Natural killer cell (primary cell): Measurements from ENCODE around the gene IFNL2. TPM values are rescaled to one million over a fixed set of nuclear protein-coding genes. Genes with fewer than 3 reads are reported as not detected.

Source experiments
- ATAC-seq, 3 donors: fragments of 150-1000 bp in 2 of 3; fragments of 200-7000 bp in 1 of 3; cut with Tn5 transposase; 1 replicate in 1 of 3; 2 replicates in 2 of 3; pipeline ENCODE4 v1.10.0; 2021; ENCODE audit warnings: mild to moderate bottlenecking in 2 of 3, moderate library complexity in 2 of 3
- DNase-seq, 2 donors: peaks; one replicate each; pipeline versions ENCODE4 v3.0.0 to v3.0.0-alpha.2; 2013 to 2021; ENCODE audit warnings: mixed read lengths in 1 of 2
- H3K27ac ChIP-seq: one replicate; pipeline ENCODE4 v1.5.1; 2013; ENCODE audit warnings: mild to moderate bottlenecking, low read length
- H3K27me3 ChIP-seq: one replicate; pipeline ENCODE4 v1.6.1; 2013; ENCODE audit warnings: low read length; ENCODE audit not compliant: control insufficient read depth, insufficient read depth
- H3K36me3 ChIP-seq: one replicate; pipeline ENCODE4 v1.6.1; 2013; ENCODE audit warnings: low read length; ENCODE audit not compliant: control insufficient read depth, insufficient read depth
- H3K4me1 ChIP-seq: one replicate; pipeline ENCODE4 v1.6.1; 2013; ENCODE audit warnings: low read length; ENCODE audit not compliant: control insufficient read depth, insufficient read depth
- H3K4me3 ChIP-seq: one replicate; pipeline ENCODE4 v1.5.1; 2013; ENCODE audit warnings: low read length
- H3K9me3 ChIP-seq: one replicate; pipeline ENCODE4 v1.6.1; 2013; ENCODE audit warnings: low read length; ENCODE audit not compliant: control insufficient read depth, insufficient read depth
- H3K27ac Mint-ChIP-seq, 2 donors: one replicate each; pipeline ENCODE4 v1.8.0; 2022; ENCODE audit warnings: mild to moderate bottlenecking in 2 of 2, mixed read lengths in 2 of 2, moderate library complexity in 1 of 2
- H3K27me3 Mint-ChIP-seq, 2 donors: one replicate each; pipeline ENCODE4 v1.8.0; 2022; ENCODE audit warnings: low read depth in 2 of 2, mixed read lengths in 2 of 2
- H3K36me3 Mint-ChIP-seq: one replicate; pipeline ENCODE4 v1.8.0; 2022; ENCODE audit warnings: mixed read lengths
- H3K4me1 Mint-ChIP-seq, 2 donors: one replicate each; pipeline ENCODE4 v1.8.0; 2022; ENCODE audit warnings: mixed read lengths in 2 of 2
- H3K4me3 Mint-ChIP-seq: one replicate; pipeline ENCODE4 v1.8.0; 2022; ENCODE audit warnings: mild to moderate bottlenecking, moderate library complexity, mixed read lengths
- H3K9me3 Mint-ChIP-seq, 2 donors: one replicate each; pipeline ENCODE4 v1.8.0; 2022; ENCODE audit warnings: mixed read lengths in 2 of 2
- WGBS: methylation state at CpG from one replicate; pipeline ENCODE4 v1.1.7; 2013; ENCODE audit warnings: missing lambda C conversion rate; ENCODE audit not compliant: insufficient coverage; 5-methylcytosine and 5-hydroxymethylcytosine counted together
- intact Hi-C: fragments of 100-400 bp; cut with micrococcal nuclease; formaldehyde crosslinking; loops from one replicate; pipeline ENCODE4 v1.14.2; 2022
- total RNA-seq, 4 donors: library from RNA; stranded (reverse); fragments of 120-200 nt in 1 of 4; gene quantifications; one replicate each; pipeline versions ENCODE4 v1.2.3 to v1.2.4, GENCODE V29; 2013 to 2022
- TF ChIP-seq, protein P1 (sequence below): fragments of 200-600 bp; IDR thresholded peaks from one replicate; pipeline ENCODE4 v1.8.0; 2022; ENCODE audit warnings: antibody characterized with exemption

Gene IFNL2
- total RNA-seq, 3 donors from 2014 or later (not counting 1 experiment from before 2014, with no cell fraction given), result not detected

DNA sequence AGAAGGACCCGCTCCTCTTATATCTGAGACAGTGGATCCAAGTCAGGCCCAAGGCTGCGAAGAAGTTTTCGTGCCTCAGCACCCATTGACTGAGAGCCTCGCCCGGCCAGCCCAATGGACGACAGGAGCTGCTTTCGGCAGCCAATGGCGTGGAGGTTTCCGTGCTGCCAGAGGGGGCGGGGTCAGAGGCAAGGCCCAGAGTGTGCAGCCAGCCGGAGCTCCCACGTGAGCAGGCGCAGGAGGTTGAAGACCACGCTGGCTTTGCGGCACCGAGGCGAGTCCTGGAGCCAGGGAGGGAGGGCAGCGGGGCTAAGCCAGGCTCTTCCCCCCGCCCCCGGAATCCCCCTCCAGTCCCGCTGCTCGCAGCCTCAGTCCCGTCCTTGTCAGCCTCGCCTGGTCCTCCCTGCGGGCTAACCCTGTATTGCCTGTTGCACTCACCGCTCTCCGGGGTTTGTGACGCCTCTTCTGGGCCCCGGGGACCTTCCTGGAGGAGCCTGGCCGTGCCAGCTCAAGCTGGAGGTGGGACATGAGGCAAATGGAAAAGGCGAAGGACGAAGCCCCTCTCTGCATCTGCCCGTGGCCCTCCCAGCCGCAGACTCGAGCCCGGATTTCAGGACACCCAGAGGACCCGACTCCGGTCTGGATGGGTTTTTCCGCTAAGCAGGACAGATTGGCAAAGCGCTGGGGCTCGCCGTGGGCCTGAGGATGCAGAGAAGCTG, 21.1 kb upstream of the IFNL2 start:
- DNase-seq (peak in 1 of 2 donors; percentile 58), ATAC-seq (peak in 1 of 3 donors; percentile 70)
- Mint-ChIP-seq H3K36me3 (no peaks in the 10 kb centered on the region), H3K4me1 (no peaks in the 10 kb centered on the region), H3K27ac (no peak overlapping the region), H3K4me3 (peak overlapping the region; percentile 45), H3K9me3 (no peaks in the 10 kb centered on the region), H3K27me3 (peaks cover 12 to 13% of the 10 kb centered on the region in 2 donors)
- H3K36me3 ChIP-seq, result no peaks in the 10 kb centered on the region
- H3K4me1 ChIP-seq, result peaks cover 14% of the 10 kb centered on the region
- H3K27ac ChIP-seq, result no peak overlapping the region
- intact Hi-C loops, result no loop called here
- no peak overlapping the region for H3K4me3 ChIP-seq
- WGBS, result 54% methylated on average over 42 of the region's 42 CpGs
- peaks cover 17% of the 10 kb centered on the region for H3K27me3 ChIP-seq
- TF ChIP-seq, protein P1, sequence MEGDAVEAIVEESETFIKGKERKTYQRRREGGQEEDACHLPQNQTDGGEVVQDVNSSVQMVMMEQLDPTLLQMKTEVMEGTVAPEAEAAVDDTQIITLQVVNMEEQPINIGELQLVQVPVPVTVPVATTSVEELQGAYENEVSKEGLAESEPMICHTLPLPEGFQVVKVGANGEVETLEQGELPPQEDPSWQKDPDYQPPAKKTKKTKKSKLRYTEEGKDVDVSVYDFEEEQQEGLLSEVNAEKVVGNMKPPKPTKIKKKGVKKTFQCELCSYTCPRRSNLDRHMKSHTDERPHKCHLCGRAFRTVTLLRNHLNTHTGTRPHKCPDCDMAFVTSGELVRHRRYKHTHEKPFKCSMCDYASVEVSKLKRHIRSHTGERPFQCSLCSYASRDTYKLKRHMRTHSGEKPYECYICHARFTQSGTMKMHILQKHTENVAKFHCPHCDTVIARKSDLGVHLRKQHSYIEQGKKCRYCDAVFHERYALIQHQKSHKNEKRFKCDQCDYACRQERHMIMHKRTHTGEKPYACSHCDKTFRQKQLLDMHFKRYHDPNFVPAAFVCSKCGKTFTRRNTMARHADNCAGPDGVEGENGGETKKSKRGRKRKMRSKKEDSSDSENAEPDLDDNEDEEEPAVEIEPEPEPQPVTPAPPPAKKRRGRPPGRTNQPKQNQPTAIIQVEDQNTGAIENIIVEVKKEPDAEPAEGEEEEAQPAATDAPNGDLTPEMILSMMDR, result no peak
- no peaks in the 10 kb centered on the region for H3K9me3 ChIP-seq

DNA sequence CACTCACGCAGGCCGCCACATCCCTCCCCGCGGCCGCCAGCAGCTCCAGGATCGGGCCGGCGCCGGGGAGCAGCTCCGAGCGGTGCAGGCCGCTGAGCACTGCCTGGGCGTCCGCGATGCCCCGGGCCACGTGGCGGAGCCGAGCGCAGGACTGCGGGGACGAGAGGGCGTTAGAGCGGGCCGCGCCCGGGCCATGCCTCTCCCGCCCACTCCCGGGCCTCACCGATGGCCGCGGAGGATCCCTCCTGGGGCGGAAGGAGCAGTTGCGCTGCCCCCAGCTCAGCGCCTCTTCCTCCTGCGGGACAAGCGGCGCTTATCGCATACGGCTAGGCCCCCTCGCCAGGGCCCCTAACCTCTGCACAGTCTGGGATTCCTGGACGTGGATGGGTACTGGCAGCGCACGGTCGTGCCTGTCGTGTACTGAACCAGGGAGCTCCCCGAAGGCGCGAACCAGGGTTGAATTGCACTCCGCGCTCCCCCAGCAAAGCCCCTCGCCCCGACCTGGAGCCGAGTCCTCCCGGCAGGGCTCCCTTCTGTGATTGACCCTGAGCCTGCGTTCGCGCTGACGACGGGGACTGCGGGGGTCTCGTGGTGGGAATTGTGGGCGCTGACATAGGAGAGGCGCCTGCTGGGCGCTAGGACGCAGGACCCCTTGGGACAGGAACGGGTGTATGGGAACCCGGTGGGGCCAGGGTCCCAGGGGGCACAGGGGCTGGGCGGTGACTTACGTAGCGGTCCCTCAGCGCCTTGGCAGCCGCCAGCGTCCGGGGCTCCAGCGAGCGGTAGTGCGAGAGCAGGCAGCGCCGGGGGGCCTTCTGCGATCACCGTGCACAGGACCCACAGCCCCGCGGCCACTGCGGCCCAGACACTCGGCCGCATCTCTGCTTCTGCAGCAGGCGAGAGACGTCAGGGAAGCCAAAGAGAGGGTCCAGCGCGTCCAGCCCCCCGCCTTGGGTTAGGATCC, 20.2 kb upstream of the IFNL2 start:
- peak; percentile 21 to 64 (median 51) for ATAC-seq
- H3K27ac Mint-ChIP-seq, result no peak overlapping the region
- Histone ChIP-seq H3K27me3 (peaks cover 17% of the 10 kb centered on the region), H3K4me1 (peaks cover 14% of the 10 kb centered on the region), H3K27ac (no peak overlapping the region), H3K36me3 (no peaks in the 10 kb centered on the region), H3K4me3 (no peak overlapping the region), H3K9me3 (no peaks in the 10 kb centered on the region)
- DNase-seq, result peak in 1 of 2 donors; percentile 27
- H3K4me1 Mint-ChIP-seq, result no peaks in the 10 kb centered on the region
- H3K4me3 Mint-ChIP-seq, result no peak overlapping the region
- 53% methylated on average over 92 of the region's 92 CpGs for WGBS
- H3K27me3 Mint-ChIP-seq, result peaks cover 12 to 13% of the 10 kb centered on the region in 2 donors
- H3K9me3 Mint-ChIP-seq, result no peaks in the 10 kb centered on the region
- TF ChIP-seq, protein P1, result no peak
- intact Hi-C loops, result no loop called here
- H3K36me3 Mint-ChIP-seq, result no peaks in the 10 kb centered on the region

DNA sequence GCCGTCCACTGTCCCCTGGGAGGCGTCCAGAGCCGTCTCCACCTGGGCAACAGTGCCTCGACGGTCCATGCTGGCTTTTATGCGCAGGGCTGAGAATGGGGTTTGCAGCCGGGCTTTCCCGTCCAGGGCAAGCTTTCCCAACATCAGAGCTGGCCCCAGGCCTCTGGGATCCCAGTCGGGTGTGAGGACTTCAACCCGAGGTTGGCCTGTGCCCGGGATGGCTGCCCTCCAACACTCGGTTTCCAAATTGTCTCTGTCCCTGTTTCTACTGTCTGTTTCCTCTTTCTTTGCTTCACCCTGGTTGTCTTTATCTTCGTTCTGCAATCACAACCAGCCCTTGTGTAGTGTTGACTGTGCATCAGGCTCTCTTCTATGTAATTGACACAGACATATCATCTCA, 19.4 kb upstream of the IFNL2 start, which contains the start of gene IFNL4:
TSS of gene IFNL4 (minus strand) at position 51 of the 400 bp plus-strand sequence.
- Mint-ChIP-seq H3K27ac (no peak within 1 kb of the TSS), H3K9me3 (no peaks in the 10 kb centered on the region), H3K36me3 (no peaks in the 10 kb centered on the region), H3K4me3 (no peak within 1 kb of the TSS), H3K4me1 (no peaks in the 10 kb centered on the region), H3K27me3 (peaks cover 12 to 13% of the 10 kb centered on the region in 2 donors)
- no peaks in the 10 kb centered on the region for H3K9me3 ChIP-seq
- no peak within 1 kb of the TSS for H3K27ac ChIP-seq
- no peak within 1 kb of the TSS for H3K4me3 ChIP-seq
- ATAC-seq (no peak), DNase-seq (no peak)
- H3K36me3 ChIP-seq, result no peaks in the 10 kb centered on the region
- peaks cover 14% of the 10 kb centered on the region for H3K4me1 ChIP-seq
- TF ChIP-seq, protein P1, result no peak
- 82% methylated on average over 13 of the region's 13 CpGs for WGBS
- peaks cover 17% of the 10 kb centered on the region for H3K27me3 ChIP-seq
- intact Hi-C loops, result no loop called here
